PC-3 (cell line): ENCODE results near the gene CCDC192. TPM values are rescaled to one million over a fixed set of nuclear protein-coding genes. Genes with fewer than 3 reads are reported as not detected.
"Not testable (repeated sequence)": the region's sequence is repeated elsewhere in the genome, so short reads cannot be mapped to it uniquely, and the experiment has no call there.

Experiments used
- ATAC-seq: fragments of 200-7000 bp; cut with Tn5 transposase; 2 replicates; pipeline ENCODE4 v1.9.1; 2020; ENCODE audit warnings: mild to moderate bottlenecking, moderate library complexity
- BruUV-seq: library from RNA; stranded (reverse); fragments of 400-500 nt; replicated peaks from 2 replicates; lab custom pipeline; 2021; lab: Mats Ljungman, UMichigan
- CTCF ChIA-PET: fragments of 300-600 bp; sonication (Branson Sonifier 250); formaldehyde crosslinking; loops from one replicate; lab custom pipeline; 2022; ENCODE audit warnings: antibody characterized with exemption; lab: Charles Lee
- POLR2A ChIA-PET: fragments of 300-600 bp; sonication (Branson Sonifier 250); formaldehyde crosslinking; loops from one replicate; lab custom pipeline; 2022; ENCODE audit warnings: antibody characterized with exemption; ENCODE audit not compliant: unreplicated experiment; lab: Charles Lee
- DNase-seq: peaks from one replicate; pipeline ENCODE4 v3.0.0-alpha.2; 2015
- H2AFZ ChIP-seq: fragments of 300-600 bp; sonication (generic); 2 replicates; pipeline ENCODE4 v1.6.0; 2016; ENCODE audit warnings: antibody characterized with exemption, low read length
- H3F3A ChIP-seq: fragments of 300-600 bp; sonication (generic); one replicate; pipeline ENCODE4 v1.6.0; 2017; ENCODE audit warnings: antibody characterized with exemption, low read length, control low read depth, mild to moderate bottlenecking; ENCODE audit not compliant: unreplicated experiment
- H3K27ac ChIP-seq: fragments of 300-600 bp; sonication (generic); 2 replicates; pipeline ENCODE4 v1.5.1; 2016; ENCODE audit warnings: mild to moderate bottlenecking, low read length
- H3K27me3 ChIP-seq: fragments of 300-600 bp; sonication (generic); 2 replicates; pipeline ENCODE4 v1.6.1; 2016; ENCODE audit warnings: low read length, mixed read lengths
- H3K36me3 ChIP-seq: fragments of 300-600 bp; sonication (generic); 2 replicates; pipeline ENCODE4 v1.6.1; 2016; ENCODE audit warnings: low read depth, mixed run types, low read length, mixed read lengths
- H3K4me1 ChIP-seq: fragments of 300-600 bp; sonication (generic); 2 replicates; pipeline ENCODE4 v1.5.1; 2016; ENCODE audit warnings: low read length; ENCODE audit not compliant: insufficient read depth
- H3K4me2 ChIP-seq: fragments of 300-600 bp; sonication (generic); 2 replicates; pipeline ENCODE4 v1.6.0; 2016; ENCODE audit warnings: low read length
- H3K4me3 ChIP-seq: fragments of 300-600 bp; sonication (generic); 2 replicates; pipeline ENCODE4 v1.5.1; 2016; ENCODE audit warnings: mild to moderate bottlenecking, low read length, mixed read lengths
- H3K79me2 ChIP-seq: fragments of 300-600 bp; sonication (generic); 2 replicates; pipeline ENCODE4 v1.6.1; 2017; ENCODE audit warnings: low read length, mixed read lengths
- H3K9ac ChIP-seq: fragments of 300-600 bp; sonication (generic); 2 replicates; pipeline ENCODE4 v1.6.0; 2016; ENCODE audit warnings: mild to moderate bottlenecking, low read length
- H3K9me2 ChIP-seq: fragments of 300-600 bp; sonication (generic); replicated peaks from 2 replicates; pipeline ENCODE4 v1.6.1; 2016; ENCODE audit warnings: mixed run types, low read length, mixed read lengths
- H3K9me3 ChIP-seq: fragments of 300-600 bp; sonication (generic); 2 replicates; pipeline ENCODE4 v1.6.1; 2016; ENCODE audit warnings: low read length, mixed read lengths
- H4K20me1 ChIP-seq: fragments of 300-600 bp; sonication (generic); 2 replicates; pipeline ENCODE4 v1.6.1; 2016; ENCODE audit warnings: low read length, mixed read lengths
- CTCF ChIP-seq: fragments of 300-600 bp; sonication (generic); conservative IDR thresholded peaks from 2 replicates; pipeline ENCODE4 v1.5.1; 2017; ENCODE audit warnings: antibody characterized with exemption, low read depth, mild to moderate bottlenecking, low read length
- EZH2 ChIP-seq: fragments of 300-600 bp; sonication (generic); IDR thresholded peaks from one replicate; pipeline ENCODE4 v1.6.1; 2017; ENCODE audit warnings: antibody characterized with exemption, mild to moderate bottlenecking, low read length; ENCODE audit not compliant: unreplicated experiment
- EZH2phosphoT487 ChIP-seq: fragments of 300-600 bp; sonication (generic); IDR thresholded peaks from 2 replicates; pipeline ENCODE4 v1.6.1; 2018; ENCODE audit warnings: mild to moderate bottlenecking, antibody characterized with exemption, low read length, borderline replicate concordance
- intact Hi-C: fragments of 100-400 bp; cut with micrococcal nuclease; formaldehyde crosslinking; loops from 2 replicates; pipeline ENCODE4 v1.9.0; 2023
- total RNA-seq: library from RNA; depleted of rRNA; stranded (reverse); fragments of >200 nt; gene quantifications from 2 replicates; pipeline ENCODE4 v1.2.3, GENCODE V29; 2014

Gene CCDC192
- total RNA-seq, 1 experiment from 2014 or later = not detected

- no peak overlapping the region for H3K4me3 ChIP-seq
- BruUV-seq = no TSS peak
- no peaks in the 10 kb centered on the region for H3K27me3 ChIP-seq
- H3F3A ChIP-seq = no peaks in the 10 kb centered on the region
- no peaks in the 10 kb centered on the region for H3K36me3 ChIP-seq
- H3K4me1 ChIP-seq = no peaks in the 10 kb centered on the region
- no peaks in the 10 kb centered on the region for H4K20me1 ChIP-seq
- CTCF ChIA-PET = no interaction called here
- no peak for ATAC-seq
- POLR2A ChIA-PET = no interaction called here
- no peak overlapping the region for H3K4me2 ChIP-seq
- TF ChIP-seq EZH2phosphoT487 (no peak), EZH2 (no peak), CTCF (no peak)
- H3K9me2 ChIP-seq = no peaks in the 10 kb centered on the region
- peaks cover 14% of the 10 kb centered on the region; the same call in 1 of the 2 replicates for H3K9me3 ChIP-seq
- no peak overlapping the region for H3K27ac ChIP-seq
- no peaks in the 10 kb centered on the region for H3K79me2 ChIP-seq
- H3K9ac ChIP-seq = no peak overlapping the region
- intact Hi-C loops = no loop called here
- DNase-seq = no peak
- no peak overlapping the region for H2AFZ ChIP-seq
These were observed 88.2 kb downstream of the CCDC192 start for GRCh38 chr5:127791439-127791838.

- H2AFZ ChIP-seq, H3K9ac ChIP-seq, H3K27me3 ChIP-seq, ATAC-seq, POLR2A ChIA-PET, H3K4me1 ChIP-seq, BruUV-seq, H3K9me2 ChIP-seq, H3K36me3 ChIP-seq, H3K27ac ChIP-seq, H4K20me1 ChIP-seq, DNase-seq, CTCF ChIA-PET, H3F3A ChIP-seq, H3K79me2 ChIP-seq, H3K4me3 ChIP-seq, H3K4me2 ChIP-seq, intact Hi-C loops: not testable (repeated sequence)
- H3K9me3 ChIP-seq = peaks cover 14% of the 10 kb centered on the region; the same call in 1 of the 2 replicates
These were observed 88.7 kb downstream of the CCDC192 start for GRCh38 chr5:127791908-127792307.

- no TSS peak for BruUV-seq
- Histone ChIP-seq H3K9ac (no peak overlapping the region), H3K36me3 (no peaks in the 10 kb centered on the region), H3F3A (no peaks in the 10 kb centered on the region), H2AFZ (no peak overlapping the region), H3K9me3 (peaks cover 14% of the 10 kb centered on the region; the same call in 1 of the 2 replicates), H3K4me2 (no peak overlapping the region), H3K4me1 (no peaks in the 10 kb centered on the region), H3K27ac (no peak overlapping the region), H4K20me1 (no peaks in the 10 kb centered on the region), H3K4me3 (no peak overlapping the region), H3K79me2 (no peaks in the 10 kb centered on the region), H3K27me3 (no peaks in the 10 kb centered on the region), H3K9me2 (no peaks in the 10 kb centered on the region)
- ATAC-seq = no peak
- intact Hi-C loops = no loop called here
- ChIA-PET CTCF (no interaction called here), POLR2A (no interaction called here)
- no peak for DNase-seq
- TF ChIP-seq CTCF = no peak
- no peak for TF ChIP-seq EZH2phosphoT487
- no peak for TF ChIP-seq EZH2
These were observed 89.9 kb downstream of the CCDC192 start for GRCh38 chr5:127793052-127793451.
